ENCODE measurements around the gene HAUS6. TPM values are rescaled to one million over a fixed set of nuclear protein-coding genes. Genes with fewer than 3 reads are reported as not detected.
"Not testable (repeated sequence)": the region's sequence is repeated elsewhere in the genome, so short reads cannot be mapped to it uniquely, and the experiment has no call there.

Gene HAUS6
- total RNA-seq: 10 to 100 TPM; 14.6 to 18.3 (median 14.9) TPM
- total RNA-seq (2013): 28.3 TPM

- peaks cover 19 to 27% of the 10 kb centered on the region in 2 donors for H3K4me1 Mint-ChIP-seq
- TF ChIP-seq CTCF (IDR thresholded peaks at IDR 0.05): no peak
- Histone ChIP-seq H3K4me3 (ENCODE audit: low read length) (peak within 1 kb of the TSS; percentile 63), H3K9me3 (ENCODE audit: control insufficient read depth, insufficient read depth, low read length) (no peaks in the 10 kb centered on the region), H3K4me1 (ENCODE audit: control insufficient read depth, insufficient read depth, low read length) (peaks cover 19% of the 10 kb centered on the region), H3K27ac (ENCODE audit: low read length) (peak within 1 kb of the TSS; percentile 71), H3K27me3 (ENCODE audit: control insufficient read depth, insufficient read depth, low read length) (no peaks in the 10 kb centered on the region), H3K36me3 (ENCODE audit: control insufficient read depth, insufficient read depth, low read length) (peaks cover 5% of the 10 kb centered on the region)
- DNase-seq: peak; percentile 88 to 98
- WGBS (ENCODE audit: insufficient coverage): 2% methylated on average over 46 of the region's 46 CpGs
- intact Hi-C loops (cut with micrococcal nuclease): loop anchor here (1.0 to 2.0 kb wide), 6 partner anchors 24 to 278 kb away; partner anchors contain the start of genes DENND4C, PLIN2, RPS6 and RRAGA
- no peaks in the 10 kb centered on the region for H3K36me3 Mint-ChIP-seq
- H3K27me3 Mint-ChIP-seq (ENCODE audit: low read depth in 2 of 2): no peaks in the 10 kb centered on the region
- peak within 1 kb of the TSS; percentile 90 to 95 for H3K27ac Mint-ChIP-seq
- ATAC-seq: peak; percentile 95 to 99 (median 96)
- H3K4me3 Mint-ChIP-seq: peak within 1 kb of the TSS; percentile 98
- H3K9me3 Mint-ChIP-seq: no peaks in the 10 kb centered on the region
Measured at GRCh38 chr9:19102631-19103345, at the start of gene HAUS6. Gene HAUS6, minus strand, starts transcription at chr9:19102904. Its CDS starts 253 bp downstream, at chr9:19102651.

GRCh38 chr9:19152160-19152498 is 49.4 kb upstream of the HAUS6 start:
- H3K9me3 ChIP-seq (ENCODE audit: control insufficient read depth, insufficient read depth, low read length); H3K27me3 Mint-ChIP-seq (ENCODE audit: low read depth in 2 of 2); H3K36me3 ChIP-seq (ENCODE audit: control insufficient read depth, insufficient read depth, low read length); H3K4me1 ChIP-seq (ENCODE audit: control insufficient read depth, insufficient read depth, low read length); ATAC-seq; H3K36me3 Mint-ChIP-seq; H3K4me1 Mint-ChIP-seq; H3K4me3 ChIP-seq (ENCODE audit: low read length); H3K4me3 Mint-ChIP-seq; intact Hi-C loops (cut with micrococcal nuclease); H3K27ac Mint-ChIP-seq; DNase-seq; H3K27ac ChIP-seq (ENCODE audit: low read length); H3K9me3 Mint-ChIP-seq; H3K27me3 ChIP-seq (ENCODE audit: control insufficient read depth, insufficient read depth, low read length): not testable (repeated sequence)
- 94% methylated on average over 2 of the region's 2 CpGs for WGBS (ENCODE audit: insufficient coverage)

GRCh38 chr9:19151425-19152159 is 48.9 kb upstream of the HAUS6 start:
- no peaks in the 10 kb centered on the region for H3K27me3 ChIP-seq (ENCODE audit: control insufficient read depth, insufficient read depth, low read length)
- WGBS (ENCODE audit: insufficient coverage): 84% methylated on average over 5 of the region's 5 CpGs
- no peaks in the 10 kb centered on the region for H3K4me1 Mint-ChIP-seq
- no peak overlapping the region for H3K27ac Mint-ChIP-seq
- intact Hi-C loops (cut with micrococcal nuclease): no loop called here
- no peak for ATAC-seq
- DNase-seq: no peak
- no peaks in the 10 kb centered on the region for H3K36me3 ChIP-seq (ENCODE audit: control insufficient read depth, insufficient read depth, low read length)
- no peaks in the 10 kb centered on the region for H3K9me3 Mint-ChIP-seq
- no peaks in the 10 kb centered on the region for H3K4me1 ChIP-seq (ENCODE audit: control insufficient read depth, insufficient read depth, low read length)
- H3K9me3 ChIP-seq (ENCODE audit: control insufficient read depth, insufficient read depth, low read length): no peaks in the 10 kb centered on the region
- H3K4me3 ChIP-seq (ENCODE audit: low read length): no peak overlapping the region
- TF ChIP-seq CTCF (IDR thresholded peaks at IDR 0.05): no peak
- H3K4me3 Mint-ChIP-seq: no peak overlapping the region
- no peaks in the 10 kb centered on the region for H3K27me3 Mint-ChIP-seq (ENCODE audit: low read depth in 2 of 2)
- no peaks in the 10 kb centered on the region for H3K36me3 Mint-ChIP-seq
- H3K27ac ChIP-seq (ENCODE audit: low read length): no peak overlapping the region

GRCh38 chr9:19149230-19149629 is 46.5 kb upstream of the HAUS6 start:
- Mint-ChIP-seq H3K9me3 (no peaks in the 10 kb centered on the region), H3K27ac (no peak overlapping the region), H3K4me3 (no peak overlapping the region), H3K36me3 (no peaks in the 10 kb centered on the region), H3K27me3 (ENCODE audit: low read depth in 2 of 2) (no peaks in the 10 kb centered on the region), H3K4me1 (no peaks in the 10 kb centered on the region)
- H3K4me3 ChIP-seq (ENCODE audit: low read length): no peak overlapping the region
- no peaks in the 10 kb centered on the region for H3K9me3 ChIP-seq (ENCODE audit: control insufficient read depth, insufficient read depth, low read length)
- whole genome bisulfite sequencing (ENCODE audit: insufficient coverage): 73% methylated on average over 3 of the region's 3 CpGs
- ATAC-seq (no peak), DNase-seq (no peak)
- no peak overlapping the region for H3K27ac ChIP-seq (ENCODE audit: low read length)
- no peaks in the 10 kb centered on the region for H3K27me3 ChIP-seq (ENCODE audit: control insufficient read depth, insufficient read depth, low read length)
- TF ChIP-seq CTCF (IDR thresholded peaks at IDR 0.05): no peak
- H3K4me1 ChIP-seq (ENCODE audit: control insufficient read depth, insufficient read depth, low read length): no peaks in the 10 kb centered on the region
- intact Hi-C loops (cut with micrococcal nuclease): no loop called here
- H3K36me3 ChIP-seq (ENCODE audit: control insufficient read depth, insufficient read depth, low read length): no peaks in the 10 kb centered on the region
